ENCODE data around the gene ATP13A1. TPM values are rescaled to one million over a fixed set of nuclear protein-coding genes. Genes with fewer than 3 reads are reported as not detected.
"Not testable (repeated sequence)": the region's sequence is repeated elsewhere in the genome, so short reads cannot be mapped to it uniquely, and the experiment has no call there.

Gene ATP13A1
- total RNA-seq, 2 experiments from 2014 or later = 58.3 to 122 TPM

DNA sequence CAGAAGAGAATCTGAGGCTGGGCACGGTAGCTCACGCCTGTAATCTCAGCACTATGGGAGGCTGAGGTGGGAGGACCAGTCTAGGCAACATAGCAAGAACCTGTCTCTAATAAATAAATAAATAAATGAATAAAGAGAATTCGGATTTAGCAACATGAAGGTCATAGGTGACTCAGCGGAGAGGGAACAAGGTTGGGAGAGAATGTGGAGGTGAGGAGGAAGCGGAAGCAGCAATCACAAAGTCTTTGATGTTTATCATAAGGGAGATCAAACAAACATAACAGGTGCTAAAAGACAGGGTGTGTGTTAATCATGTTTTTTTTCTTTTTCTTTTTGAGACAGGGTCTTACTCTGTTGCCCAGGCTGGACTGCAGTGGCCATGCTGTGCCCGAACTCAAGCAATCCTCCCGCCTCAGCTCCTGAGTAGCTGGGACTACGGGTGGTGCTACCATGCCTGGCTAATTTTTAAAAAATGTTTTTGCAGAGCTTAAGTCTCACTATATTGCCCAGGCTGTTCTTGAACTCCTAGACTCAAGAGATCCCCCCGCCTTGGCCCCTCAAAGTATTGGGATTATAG is 61.3 kb downstream of the ATP13A1 start:
- no peak for DNase-seq (ENCODE audit: low spot score)
- Histone ChIP-seq H3K4me3 (ENCODE audit: low read depth, low read length, poor library complexity, severe bottlenecking) (no peak overlapping the region), H3K4me1 (ENCODE audit: insufficient read depth, low read length, poor library complexity, severe bottlenecking) (peaks cover 21% of the 10 kb centered on the region), H3K9me3 (ENCODE audit: low read length) (no peaks in the 10 kb centered on the region), H3K27ac (ENCODE audit: low read depth, low read length, poor library complexity, severe bottlenecking) (no peak overlapping the region), H4K20me1 (ENCODE audit: insufficient read depth, low read length) (no peaks in the 10 kb centered on the region), H3K4me2 (ENCODE audit: low read length) (no peak overlapping the region), H2AFZ (ENCODE audit: low read length) (no peak overlapping the region), H3K36me3 (ENCODE audit: insufficient read depth, low read length) (no peaks in the 10 kb centered on the region), H3K9me2 (ENCODE audit: insufficient read depth, low read length) (no peaks in the 10 kb centered on the region), H3K79me2 (ENCODE audit: insufficient read depth, low read depth, low read length) (no peaks in the 10 kb centered on the region)
- BruUV-seq (replicated peaks) = no TSS peak
- POLR2A ChIA-PET = interaction anchor here (0.6 kb wide), 1 partner anchor 289 kb away, joined by 4 read pairs; no protein-coding TSS in a partner anchor
- intact Hi-C loops (cut with micrococcal nuclease; ENCODE audit: unreplicated experiment) = no loop called here
- CTCF ChIA-PET (ENCODE audit: unreplicated experiment) = no interaction called here
- no peak for TF ChIP-seq EZH2phosphoT487 (IDR thresholded peaks at IDR 0.05; ENCODE audit: borderline replicate concordance, low read depth, low read length)
- TF ChIP-seq, protein P1, sequence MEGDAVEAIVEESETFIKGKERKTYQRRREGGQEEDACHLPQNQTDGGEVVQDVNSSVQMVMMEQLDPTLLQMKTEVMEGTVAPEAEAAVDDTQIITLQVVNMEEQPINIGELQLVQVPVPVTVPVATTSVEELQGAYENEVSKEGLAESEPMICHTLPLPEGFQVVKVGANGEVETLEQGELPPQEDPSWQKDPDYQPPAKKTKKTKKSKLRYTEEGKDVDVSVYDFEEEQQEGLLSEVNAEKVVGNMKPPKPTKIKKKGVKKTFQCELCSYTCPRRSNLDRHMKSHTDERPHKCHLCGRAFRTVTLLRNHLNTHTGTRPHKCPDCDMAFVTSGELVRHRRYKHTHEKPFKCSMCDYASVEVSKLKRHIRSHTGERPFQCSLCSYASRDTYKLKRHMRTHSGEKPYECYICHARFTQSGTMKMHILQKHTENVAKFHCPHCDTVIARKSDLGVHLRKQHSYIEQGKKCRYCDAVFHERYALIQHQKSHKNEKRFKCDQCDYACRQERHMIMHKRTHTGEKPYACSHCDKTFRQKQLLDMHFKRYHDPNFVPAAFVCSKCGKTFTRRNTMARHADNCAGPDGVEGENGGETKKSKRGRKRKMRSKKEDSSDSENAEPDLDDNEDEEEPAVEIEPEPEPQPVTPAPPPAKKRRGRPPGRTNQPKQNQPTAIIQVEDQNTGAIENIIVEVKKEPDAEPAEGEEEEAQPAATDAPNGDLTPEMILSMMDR (conservative IDR thresholded peaks at IDR 0.05; ENCODE audit: low read length) = no peak

DNA sequence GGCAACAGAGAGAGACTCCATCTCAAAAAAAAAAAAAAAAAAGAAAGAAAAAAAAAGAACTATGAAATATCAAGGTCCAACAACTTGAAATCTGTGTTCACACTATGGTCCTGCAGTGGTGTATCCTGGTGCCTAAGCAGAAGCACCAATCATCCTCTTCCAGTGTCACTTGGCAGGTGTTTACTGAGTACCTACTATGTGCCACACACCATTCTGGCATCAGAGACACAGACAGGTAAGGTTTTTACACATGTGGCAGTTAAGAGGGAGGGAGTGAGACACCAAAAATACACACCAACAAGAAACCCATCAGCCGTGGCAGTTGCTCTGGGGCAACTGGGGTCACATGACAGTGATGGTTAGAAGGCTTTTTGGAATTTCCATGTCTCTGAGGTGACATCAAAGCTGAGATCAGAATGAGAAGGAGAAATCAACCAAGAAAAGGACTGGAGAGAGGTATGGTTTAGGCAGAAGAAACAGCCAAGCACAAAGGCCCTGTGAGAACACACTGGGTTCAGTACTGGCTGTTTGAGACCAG is 62.6 kb downstream of the ATP13A1 start:
- Histone ChIP-seq H3K9me3 (ENCODE audit: low read length) (no peaks in the 10 kb centered on the region), H3K4me1 (ENCODE audit: insufficient read depth, low read length, poor library complexity, severe bottlenecking) (peaks cover 27% of the 10 kb centered on the region), H3K9me2 (ENCODE audit: insufficient read depth, low read length) (no peaks in the 10 kb centered on the region), H3K4me3 (ENCODE audit: low read depth, low read length, poor library complexity, severe bottlenecking) (no peak overlapping the region), H4K20me1 (ENCODE audit: insufficient read depth, low read length) (no peaks in the 10 kb centered on the region), H3K4me2 (ENCODE audit: low read length) (no peak overlapping the region), H3K27ac (ENCODE audit: low read depth, low read length, poor library complexity, severe bottlenecking) (no peak overlapping the region), H2AFZ (ENCODE audit: low read length) (no peak overlapping the region), H3K36me3 (ENCODE audit: insufficient read depth, low read length) (no peaks in the 10 kb centered on the region), H3K79me2 (ENCODE audit: insufficient read depth, low read depth, low read length) (no peaks in the 10 kb centered on the region)
- BruUV-seq (replicated peaks) = no TSS peak
- ChIA-PET CTCF (ENCODE audit: unreplicated experiment) (no interaction called here), POLR2A (interaction anchor here (0.6 kb wide), 1 partner anchor 9 kb away, joined by 4 read pairs; no protein-coding TSS in a partner anchor)
- intact Hi-C loops (cut with micrococcal nuclease; ENCODE audit: unreplicated experiment) = no loop called here
- no peak for DNase-seq (ENCODE audit: low spot score)
- TF ChIP-seq EZH2phosphoT487 (IDR thresholded peaks at IDR 0.05; ENCODE audit: borderline replicate concordance, low read depth, low read length) = no peak
- TF ChIP-seq, protein P1 (conservative IDR thresholded peaks at IDR 0.05; ENCODE audit: low read length) = no peak

DNA sequence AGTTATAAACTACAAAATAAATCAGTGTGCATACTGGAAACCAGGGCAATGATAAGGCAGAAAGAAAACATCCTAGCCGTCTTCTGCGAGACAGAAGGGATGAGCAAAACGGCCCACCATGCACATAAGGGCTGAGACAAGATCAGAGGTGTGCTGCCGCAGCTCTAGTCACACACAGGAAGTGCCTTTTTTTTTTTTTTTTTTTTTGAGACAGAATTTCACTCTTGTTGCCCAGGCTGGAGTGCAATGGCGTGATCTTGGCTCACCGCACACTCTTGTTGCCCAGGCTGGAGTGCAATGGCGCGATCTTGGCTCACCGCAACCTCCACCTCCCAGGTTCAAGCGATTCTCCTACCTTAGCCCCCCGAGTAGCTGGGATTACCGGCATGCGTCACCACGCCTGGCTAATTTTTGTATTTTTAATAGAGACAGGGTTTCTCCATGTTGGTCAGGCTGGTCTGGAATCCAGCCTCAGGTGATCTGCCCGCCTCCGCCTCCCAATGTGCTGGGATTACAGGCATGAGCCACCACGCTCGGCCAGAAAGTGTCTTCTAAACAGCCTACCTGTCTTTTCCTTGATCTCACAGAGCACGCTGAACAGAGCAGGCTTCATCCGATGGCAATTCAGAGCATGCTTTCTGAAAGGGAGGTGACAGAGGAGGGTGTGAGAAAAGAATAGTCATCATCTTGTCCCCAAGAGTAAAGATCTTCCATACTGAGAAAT is 64.6 kb downstream of the ATP13A1 start:
- H3K9me2 ChIP-seq (ENCODE audit: insufficient read depth, low read length); BruUV-seq (replicated peaks); CTCF ChIA-PET (ENCODE audit: unreplicated experiment); H3K9me3 ChIP-seq (ENCODE audit: low read length); intact Hi-C loops (cut with micrococcal nuclease; ENCODE audit: unreplicated experiment); H3K4me3 ChIP-seq (ENCODE audit: low read depth, low read length, poor library complexity, severe bottlenecking); H4K20me1 ChIP-seq (ENCODE audit: insufficient read depth, low read length); H3K79me2 ChIP-seq (ENCODE audit: insufficient read depth, low read depth, low read length); H3K36me3 ChIP-seq (ENCODE audit: insufficient read depth, low read length); H3K27ac ChIP-seq (ENCODE audit: low read depth, low read length, poor library complexity, severe bottlenecking): not testable (repeated sequence)
- H3K4me2 ChIP-seq (ENCODE audit: low read length) = peak overlapping the region; percentile 26; the same call in 1 of the 2 replicates
- peak; percentile 31 for DNase-seq (ENCODE audit: low spot score)
- H2AFZ ChIP-seq (ENCODE audit: low read length) = peak overlapping the region; percentile 42; the same call in 1 of the 2 replicates
- H3K4me1 ChIP-seq (ENCODE audit: insufficient read depth, low read length, poor library complexity, severe bottlenecking) = peaks cover 28% of the 10 kb centered on the region
- POLR2A ChIA-PET = interaction anchor here (0.8 kb wide), 1 partner anchor 22 kb away, joined by 3 read pairs; no protein-coding TSS in a partner anchor
